HEK293 (cell line): Measurements from ENCODE around the gene ZNF503.
A peak's percentile ranks its signal among the peaks of the same experiment; 100 is the strongest.

Source experiments
- CTCF ChIA-PET: fragments of 350-600 bp; formaldehyde crosslinking; extraction: SDS; loops from one replicate; lab custom pipeline; 2021; ENCODE audit warnings: antibody characterized with exemption; lab: Yijun Ruan, JAX
- POLR2A ChIA-PET: fragments of 300-600 bp; formaldehyde crosslinking; extraction: SDS; loops from one replicate; lab custom pipeline; 2020; ENCODE audit warnings: antibody characterized with exemption, inconsistent platforms; lab: Yijun Ruan, JAX
- H3K27ac ChIP-seq: fragments of 200-500 bp; sonication (Bioruptor generic); 2 replicates; pipeline ENCODE4 v1.5.1; 2014; ENCODE audit warnings: low read depth, low read length, control low read depth, inconsistent platforms; ENCODE audit errors: extremely low read depth
- H3K36me3 ChIP-seq, 2 experiments: fragments of 200-500 bp in 1 of 2; sonication (Bioruptor generic) in 1 of 2; 1 replicate in 1 of 2; 2 replicates in 1 of 2; pipeline ENCODE4 v1.5.1; 2014 to 2017; ENCODE audit warnings: inconsistent platforms in 2 of 2, low read length in 2 of 2; ENCODE audit not compliant: control insufficient read depth in 2 of 2, insufficient read depth in 1 of 2
- H3K4me1 ChIP-seq: fragments of 200-500 bp; sonication (Bioruptor generic); 2 replicates; pipeline ENCODE4 v1.5.1; 2014; ENCODE audit warnings: mild to moderate bottlenecking, low read length, inconsistent platforms; ENCODE audit not compliant: control insufficient read depth, insufficient read depth
- H3K4me3 ChIP-seq: 2 replicates; pipeline ENCODE4 v1.5.1; 2011; ENCODE audit warnings: low read depth, mild to moderate bottlenecking, control low read depth, low read length, moderate library complexity
- H3K9me3 ChIP-seq: fragments of 200-500 bp; sonication (Bioruptor generic); 2 replicates; pipeline ENCODE4 v1.5.1; 2014; ENCODE audit warnings: low read depth, low read length, inconsistent platforms; ENCODE audit not compliant: control insufficient read depth, insufficient read depth
- GLIS1 ChIP-seq: fragments of 450-650 bp; formaldehyde crosslinking; IDR thresholded peaks from 2 replicates; pipeline ENCODE4 v1.5.1; 2016; ENCODE audit warnings: missing biosample characterization, missing genetic modification characterization
- OVOL3 ChIP-seq: fragments of 450-650 bp; formaldehyde crosslinking; IDR thresholded peaks from 2 replicates; pipeline ENCODE4 v1.5.1; 2016; ENCODE audit warnings: missing biosample characterization, missing genetic modification characterization
- PATZ1 ChIP-seq: fragments of 450-650 bp; formaldehyde crosslinking; IDR thresholded peaks from 2 replicates; pipeline ENCODE4 v1.5.1; 2016; ENCODE audit warnings: missing biosample characterization, missing genetic modification characterization
- ZBTB26 ChIP-seq: fragments of 450-650 bp; formaldehyde crosslinking; optimal IDR thresholded peaks from 2 replicates; pipeline ENCODE3; 2016; ENCODE audit warnings: missing biosample characterization, mild to moderate bottlenecking, missing genetic modification characterization
- ZBTB48 ChIP-seq: fragments of 450-650 bp; formaldehyde crosslinking; IDR thresholded peaks from 2 replicates; pipeline ENCODE4 v1.5.1; 2016; ENCODE audit warnings: missing biosample characterization, missing genetic modification characterization
- ZBTB49 ChIP-seq: fragments of 450-650 bp; formaldehyde crosslinking; IDR thresholded peaks from 2 replicates; pipeline ENCODE4 v1.5.1; 2016; ENCODE audit warnings: missing biosample characterization, missing genetic modification characterization, low read depth
- ZBTB7A ChIP-seq: fragments of 450-650 bp; formaldehyde crosslinking; IDR thresholded peaks from 2 replicates; pipeline ENCODE4 v1.5.1; 2016; ENCODE audit warnings: low read depth, missing biosample characterization, missing genetic modification characterization
- ZNF121 ChIP-seq: fragments of 450-650 bp; formaldehyde crosslinking; IDR thresholded peaks from 2 replicates; pipeline ENCODE4 v1.5.1; 2016; ENCODE audit warnings: missing biosample characterization, missing genetic modification characterization
- ZNF341 ChIP-seq: fragments of 450-650 bp; formaldehyde crosslinking; IDR thresholded peaks from 2 replicates; pipeline ENCODE4; 2016; ENCODE audit warnings: low read depth, missing biosample characterization, missing genetic modification characterization
- ZNF600 ChIP-seq: fragments of 450-650 bp; formaldehyde crosslinking; IDR thresholded peaks from 2 replicates; pipeline ENCODE4 v1.5.1; 2016; ENCODE audit warnings: missing biosample characterization, missing genetic modification characterization
- ZSCAN30 ChIP-seq: fragments of 450-650 bp; IDR thresholded peaks from 2 replicates; pipeline ENCODE4 v1.5.1; 2018; ENCODE audit warnings: missing biosample characterization, mild to moderate bottlenecking, missing genetic modification characterization, moderate library complexity
- TF ChIP-seq, protein P1 (sequence below): fragments of 450-650 bp; formaldehyde crosslinking; IDR thresholded peaks from 2 replicates; pipeline ENCODE4 v1.5.1; 2017; ENCODE audit warnings: missing biosample characterization, missing genetic modification characterization
- TF ChIP-seq, protein P2 (sequence below): fragments of 450-650 bp; formaldehyde crosslinking; IDR thresholded peaks from 2 replicates; pipeline ENCODE4 v1.5.1; 2016; ENCODE audit warnings: missing biosample characterization, missing genetic modification characterization, low read depth

The ZNF503 gene

GRCh38 chr10:75417522-75417927 lies 16.0 kb upstream of the ZNF503 start (continued):
- TF ChIP-seq, protein P1, sequence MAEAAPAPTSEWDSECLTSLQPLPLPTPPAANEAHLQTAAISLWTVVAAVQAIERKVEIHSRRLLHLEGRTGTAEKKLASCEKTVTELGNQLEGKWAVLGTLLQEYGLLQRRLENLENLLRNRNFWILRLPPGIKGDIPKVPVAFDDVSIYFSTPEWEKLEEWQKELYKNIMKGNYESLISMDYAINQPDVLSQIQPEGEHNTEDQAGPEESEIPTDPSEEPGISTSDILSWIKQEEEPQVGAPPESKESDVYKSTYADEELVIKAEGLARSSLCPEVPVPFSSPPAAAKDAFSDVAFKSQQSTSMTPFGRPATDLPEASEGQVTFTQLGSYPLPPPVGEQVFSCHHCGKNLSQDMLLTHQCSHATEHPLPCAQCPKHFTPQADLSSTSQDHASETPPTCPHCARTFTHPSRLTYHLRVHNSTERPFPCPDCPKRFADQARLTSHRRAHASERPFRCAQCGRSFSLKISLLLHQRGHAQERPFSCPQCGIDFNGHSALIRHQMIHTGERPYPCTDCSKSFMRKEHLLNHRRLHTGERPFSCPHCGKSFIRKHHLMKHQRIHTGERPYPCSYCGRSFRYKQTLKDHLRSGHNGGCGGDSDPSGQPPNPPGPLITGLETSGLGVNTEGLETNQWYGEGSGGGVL: peak; percentile 87
- no peak for TF ChIP-seq ZNF121 (tag by site-specific recombination)
- peak; percentile 41 for TF ChIP-seq ZNF341 (tag by site-specific recombination)
- TF ChIP-seq ZSCAN30: no peak
- TF ChIP-seq GLIS1 (tag by site-specific recombination): peak; percentile 5; the same call in 1 of the 2 replicates
- 0 out of 2 replicates have a peak, but pooled peaks have one; percentile 31 for TF ChIP-seq ZNF600
- TF ChIP-seq ZBTB26 (tag by site-specific recombination): no peak
- 0 out of 2 replicates have a peak, but pooled peaks have one; percentile 12 for TF ChIP-seq PATZ1 (tag by site-specific recombination)

GRCh38 chr10:75414527-75414926 lies 13.0 kb upstream of the ZNF503 start:
- no peak overlapping the region for H3K4me3 ChIP-seq
- no peak overlapping the region for H3K27ac ChIP-seq
- H3K4me1 ChIP-seq: peaks cover 11% of the 10 kb centered on the region
- CTCF ChIA-PET: no interaction called here
- H3K36me3 ChIP-seq: no peaks in the 10 kb centered on the region
- TF ChIP-seq ZBTB48: no peak
- TF ChIP-seq, protein P2, sequence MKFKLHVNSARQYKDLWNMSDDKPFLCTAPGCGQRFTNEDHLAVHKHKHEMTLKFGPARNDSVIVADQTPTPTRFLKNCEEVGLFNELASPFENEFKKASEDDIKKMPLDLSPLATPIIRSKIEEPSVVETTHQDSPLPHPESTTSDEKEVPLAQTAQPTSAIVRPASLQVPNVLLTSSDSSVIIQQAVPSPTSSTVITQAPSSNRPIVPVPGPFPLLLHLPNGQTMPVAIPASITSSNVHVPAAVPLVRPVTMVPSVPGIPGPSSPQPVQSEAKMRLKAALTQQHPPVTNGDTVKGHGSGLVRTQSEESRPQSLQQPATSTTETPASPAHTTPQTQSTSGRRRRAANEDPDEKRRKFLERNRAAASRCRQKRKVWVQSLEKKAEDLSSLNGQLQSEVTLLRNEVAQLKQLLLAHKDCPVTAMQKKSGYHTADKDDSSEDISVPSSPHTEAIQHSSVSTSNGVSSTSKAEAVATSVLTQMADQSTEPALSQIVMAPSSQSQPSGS (tag by site-specific recombination): peak; percentile 80
- no peak for TF ChIP-seq OVOL3 (tag by site-specific recombination)
- TF ChIP-seq ZBTB7A (tag by site-specific recombination): no peak
- TF ChIP-seq ZBTB49 (tag by site-specific recombination): no peak
- TF ChIP-seq, all 188 proteins: peak for 1
- H3K9me3 ChIP-seq: no peaks in the 10 kb centered on the region
- POLR2A ChIA-PET: interaction anchor here (3.5 kb wide), 1 partner anchor 13 kb away, joined by 13 read pairs; the partner anchor contains the start of gene ZNF503
